Left colon (tissue), 2 donors: ENCODE measurements around the gene AP5M1. TPM values are rescaled to one million over a fixed set of nuclear protein-coding genes. Genes with fewer than 3 reads are reported as not detected.
"Not testable (repeated sequence)": the region's sequence is repeated elsewhere in the genome, so short reads cannot be mapped to it uniquely, and the experiment has no call there.

Source experiments
- ATAC-seq: fragments of 200-7000 bp; cut with Tn5 transposase; one replicate; pipeline ENCODE4 v1.9.1; 2020; ENCODE audit warnings: mild to moderate bottlenecking, moderate library complexity
- DNase-seq, 2 donors: peaks; one replicate each; pipeline ENCODE4 v3.0.0-alpha.2; 2020
- intact Hi-C, 2 donors: fragments of 100-400 bp; cut with DNase I in 1 of 2; cut with micrococcal nuclease in 1 of 2; formaldehyde crosslinking; loops; one replicate each; pipeline versions ENCODE4 v1.11.2 to v1.14.0; 2022; cut with DNase I, micrococcal nuclease
- total RNA-seq, 2 donors: library from RNA; stranded (reverse); fragmentation: NEBNext Ultra II Directional; extraction: Animal tissue kit (Norgen Biotek cat#: 25700); gene quantifications; one replicate each; pipeline ENCODE4 v1.2.1, GENCODE V29; 2021
- donor health status: DM: no; HTN: no; CAD: no.
- donor health status: DM: yes; HTN: yes; CAD: no.

The AP5M1 gene
- total RNA-seq, 2 donors from 2014 or later = 88.2 to 92.9 TPM

DNA sequence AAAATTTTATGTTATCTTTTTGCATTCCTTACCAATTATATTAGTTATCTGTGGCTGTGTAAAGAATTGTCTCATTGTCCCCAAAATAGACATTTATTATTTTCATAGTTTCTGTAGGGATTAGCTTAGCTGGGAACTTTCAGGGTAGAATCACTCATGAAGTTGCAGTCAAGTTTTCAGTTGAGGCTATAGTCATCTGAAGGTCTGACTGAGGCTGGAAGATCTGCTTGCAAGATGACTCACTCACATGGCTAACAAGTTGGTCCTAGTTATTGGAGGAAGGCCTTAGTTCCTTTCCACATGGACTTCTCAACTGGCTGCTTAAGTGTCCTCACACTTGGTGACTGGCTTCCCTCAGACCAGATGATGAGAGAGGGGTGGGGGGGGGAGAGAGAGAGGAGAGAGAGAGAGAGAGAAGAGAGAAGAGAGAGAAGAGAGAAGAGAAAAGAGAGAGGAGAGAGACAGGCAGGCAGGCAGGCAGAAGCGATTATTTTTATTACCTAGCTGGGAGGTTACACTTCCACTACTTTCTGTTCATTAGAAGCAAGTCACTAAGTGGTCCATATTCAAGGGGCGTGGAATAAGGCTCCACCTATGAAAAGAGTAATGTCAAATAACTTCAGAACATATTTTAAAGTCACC, 6.4 kb downstream of the AP5M1 start:
- intact Hi-C loops = no loop called here
- ATAC-seq = no peak
- no peak for DNase-seq

- intact Hi-C loops = no loop called here
- DNase-seq (no peak), ATAC-seq (no peak)
Observed at GRCh38 chr14:57277062-57277461, 8.3 kb downstream of the AP5M1 start.

GRCh38 chr14:57287745-57288144, 19.0 kb downstream of the AP5M1 start:
- ATAC-seq = no peak
- intact Hi-C loops = no loop called here
- no peak for DNase-seq

GRCh38 chr14:57290751-57291150, 22.0 kb downstream of the AP5M1 start:
- intact Hi-C loops = no loop called here
- no peak for DNase-seq
- peak; percentile 98 for ATAC-seq

- DNase-seq (no peak), ATAC-seq (no peak)
- intact Hi-C loops = no loop called here
Observed at GRCh38 chr14:57291692-57292647, 23.2 kb downstream of the AP5M1 start.

DNA sequence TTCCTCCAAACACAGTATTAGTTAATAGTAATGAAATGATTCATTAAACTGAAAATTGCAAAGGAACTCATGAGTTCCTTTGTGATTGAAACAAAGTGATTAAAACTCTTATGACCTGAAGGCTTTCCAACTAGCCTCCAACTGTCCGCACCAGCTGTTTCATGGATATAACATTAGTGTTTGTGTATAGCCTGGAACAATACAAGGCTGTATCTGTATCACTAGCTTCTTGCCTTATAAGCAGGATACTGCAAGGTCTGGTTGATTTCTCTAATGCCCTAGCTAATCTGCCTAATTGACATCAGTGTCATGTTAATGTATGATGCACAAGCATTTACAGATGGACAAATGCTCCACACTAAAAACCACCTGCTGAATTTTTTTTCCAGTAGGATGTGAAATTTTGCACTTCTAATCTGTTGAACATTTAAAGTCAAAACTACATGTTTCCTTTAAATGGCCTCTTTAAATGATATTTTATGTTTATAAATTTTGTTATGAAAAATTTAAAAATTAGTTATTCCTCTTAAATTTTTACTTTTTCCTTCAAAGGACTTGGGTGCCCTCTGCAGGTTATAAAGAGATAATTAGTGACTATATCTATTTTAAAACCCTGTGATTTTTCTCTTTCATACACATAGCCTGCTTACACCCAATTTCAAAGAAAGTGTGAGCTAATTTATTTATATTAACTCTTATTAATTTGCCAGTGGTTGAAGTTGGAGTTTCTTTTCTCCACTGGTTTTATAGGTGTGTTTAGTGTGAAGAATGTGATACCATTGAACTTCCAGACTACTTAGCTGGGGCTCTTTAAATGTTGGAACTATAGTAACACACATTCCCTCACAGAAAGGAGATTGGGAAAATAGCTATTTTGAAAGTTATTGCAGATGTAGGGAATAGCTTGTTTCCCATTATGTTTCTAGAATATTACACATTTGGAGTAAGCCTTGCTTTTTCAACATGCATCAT, 25.4 kb downstream of the AP5M1 start:
- intact Hi-C loops = no loop called here
- DNase-seq (no peak), ATAC-seq (no peak)

- DNase-seq (no peak), ATAC-seq (no peak)
- intact Hi-C loops = no loop called here
Observed at GRCh38 chr14:57295239-57295638, 26.5 kb downstream of the AP5M1 start.

DNA sequence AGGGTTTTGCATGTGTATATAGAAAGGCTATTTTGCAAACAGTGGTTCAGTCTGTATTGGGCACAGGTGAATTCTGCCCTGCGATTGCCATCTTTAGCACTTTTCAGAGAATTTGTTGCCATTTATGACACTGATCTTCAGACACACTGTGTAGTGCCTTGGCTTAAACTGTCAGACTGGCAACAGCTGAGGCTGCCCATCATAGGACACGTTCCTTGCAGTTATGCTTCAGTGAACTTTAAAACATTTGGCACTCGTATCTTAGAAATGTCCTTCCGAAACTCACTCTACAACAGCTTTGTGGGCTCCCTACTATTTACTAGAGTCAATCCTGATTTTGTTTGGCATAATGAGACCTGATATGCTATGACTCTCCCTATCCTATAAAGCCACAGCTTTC, 29.1 kb downstream of the AP5M1 start:
- no peak for DNase-seq
- ATAC-seq = no peak
- intact Hi-C loops = no loop called here

DNA sequence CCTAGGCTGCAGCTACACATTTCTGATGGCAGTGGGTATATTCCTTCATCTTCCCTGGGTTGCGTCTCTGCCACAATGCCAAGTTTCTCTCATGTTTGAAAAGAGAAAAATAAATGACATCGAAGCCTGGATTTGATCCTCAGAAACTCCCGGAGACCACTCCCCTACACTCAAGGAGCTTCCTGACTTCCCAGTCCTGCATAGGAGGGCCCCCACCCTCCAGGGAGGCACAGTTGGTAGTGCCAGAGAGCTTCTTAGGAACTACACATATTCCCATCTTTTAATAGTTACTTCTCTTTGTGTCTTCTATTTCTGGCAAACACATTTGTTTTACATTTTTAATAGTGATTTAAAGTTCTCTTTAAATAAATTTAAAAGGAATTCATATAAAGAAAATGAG, 30.7 kb downstream of the AP5M1 start:
- DNase-seq = no peak
- no peak for ATAC-seq
- intact Hi-C loops = no loop called here

GRCh38 chr14:57302883-57303282, 34.1 kb downstream of the AP5M1 start:
- intact Hi-C loops = no loop called here
- ATAC-seq (no peak), DNase-seq (no peak)

- DNase-seq = no peak
- intact Hi-C loops = loop anchor here in 1 of 2 donors (5.0 kb wide), 1 partner anchor 822 kb away; no protein-coding TSS in a partner anchor
- ATAC-seq = no peak
Observed at GRCh38 chr14:57314396-57315089, 45.8 kb downstream of the AP5M1 start.

- peak; percentile 51 to 76 for DNase-seq
- ATAC-seq = peak; percentile 76
- intact Hi-C loops = loop anchor here in 1 of 2 donors (5.0 kb wide), 1 partner anchor 825 kb away; no protein-coding TSS in a partner anchor
Observed at GRCh38 chr14:57317248-57317833, 48.6 kb downstream of the AP5M1 start.

DNA sequence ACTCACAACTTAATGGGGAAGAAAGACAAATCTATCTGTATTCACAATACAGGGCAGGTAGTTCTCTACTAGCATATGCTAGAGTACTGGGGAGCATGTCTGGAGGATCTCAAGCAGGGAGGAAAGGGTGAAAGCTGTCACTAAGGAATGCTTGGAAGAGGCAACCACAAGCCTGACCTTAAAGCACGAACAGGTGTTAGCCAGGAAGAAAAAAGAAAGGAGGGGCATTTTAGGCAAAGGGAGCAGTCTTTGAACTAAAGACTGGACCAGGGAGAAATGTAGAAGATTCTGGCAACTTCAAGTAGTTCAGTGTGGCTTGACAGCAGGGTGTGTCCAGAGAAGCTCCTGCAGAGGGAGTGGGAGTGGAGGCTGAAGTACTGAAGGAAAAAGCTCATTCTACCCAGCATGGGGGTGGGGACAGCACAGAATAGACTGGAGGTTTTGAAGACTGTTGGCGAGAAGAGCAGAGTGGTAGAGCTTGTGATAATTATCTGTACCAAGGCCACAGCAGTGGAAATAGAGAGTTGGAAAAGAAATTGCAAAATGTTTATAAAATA, 50.9 kb downstream of the AP5M1 start:
- intact Hi-C loops = loop anchor here in 1 of 2 donors (5.0 kb wide), 1 partner anchor 827 kb away; no protein-coding TSS in a partner anchor
- DNase-seq (no peak), ATAC-seq (no peak)

DNA sequence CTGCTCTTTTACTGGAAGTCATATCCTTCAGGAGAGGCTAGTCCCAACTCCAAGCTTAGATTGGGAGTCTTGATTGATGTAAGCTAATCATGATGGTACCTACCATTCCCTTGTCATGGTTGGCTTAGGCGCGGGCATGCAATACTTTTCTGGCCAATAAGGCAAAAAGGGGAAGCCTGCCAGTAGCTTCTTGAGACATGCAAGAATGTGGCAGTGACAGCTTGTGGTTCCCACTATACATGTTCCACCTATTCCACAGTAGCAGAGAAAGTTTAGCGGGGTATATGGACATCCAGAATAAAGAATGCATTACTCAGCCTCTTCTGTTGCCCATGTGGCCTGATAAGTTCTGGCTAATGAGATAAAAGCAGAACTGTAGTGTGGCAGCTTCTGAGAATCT, 55.0 kb downstream of the AP5M1 start:
- intact Hi-C loops = no loop called here
- DNase-seq (no peak), ATAC-seq (no peak)

- no peak for DNase-seq
- no peak for ATAC-seq
- intact Hi-C loops = no loop called here
Observed at GRCh38 chr14:57326253-57326652, 57.5 kb downstream of the AP5M1 start.

DNA sequence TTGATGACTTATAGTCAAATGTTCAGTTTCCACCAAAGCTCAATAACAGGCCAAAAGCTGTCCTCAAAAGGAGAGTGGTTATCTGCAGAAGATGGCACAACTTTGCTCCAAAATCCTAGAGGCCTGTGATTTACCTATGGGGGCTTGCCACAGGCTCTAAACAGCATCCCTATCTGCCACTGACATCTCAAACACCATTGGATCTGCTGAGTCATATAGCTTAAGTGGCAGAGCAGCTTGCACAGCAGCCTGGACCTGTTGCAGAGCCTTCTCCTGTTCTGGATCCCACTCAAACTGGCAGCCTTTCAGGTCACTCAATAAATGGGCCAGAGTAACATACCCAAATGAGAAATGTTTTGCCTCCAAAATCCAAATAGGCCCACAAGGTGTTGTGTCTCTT, 61.1 kb downstream of the AP5M1 start:
- intact Hi-C loops = no loop called here
- ATAC-seq (no peak), DNase-seq (no peak)

DNA sequence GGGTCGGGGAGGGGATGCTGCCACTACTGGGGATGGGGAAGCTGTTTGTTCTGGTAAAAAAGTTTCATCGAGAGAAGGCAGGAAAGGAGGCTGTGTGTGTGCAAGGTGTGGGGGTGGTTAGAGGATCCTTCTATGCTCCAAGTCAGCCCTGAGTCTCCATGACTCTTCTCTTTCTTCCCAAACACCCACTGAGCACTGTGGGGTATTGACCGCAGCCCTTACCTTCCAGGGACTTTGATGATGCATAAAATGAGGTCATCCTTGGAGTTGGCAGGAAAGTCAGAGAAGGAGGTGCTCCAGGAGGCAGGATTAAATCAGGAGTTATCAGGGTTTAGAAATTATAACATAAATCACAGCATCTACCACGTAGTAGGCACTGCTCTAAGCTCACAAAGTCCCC, 63.7 kb downstream of the AP5M1 start:
- intact Hi-C loops, ATAC-seq, DNase-seq: not testable (repeated sequence)

DNA sequence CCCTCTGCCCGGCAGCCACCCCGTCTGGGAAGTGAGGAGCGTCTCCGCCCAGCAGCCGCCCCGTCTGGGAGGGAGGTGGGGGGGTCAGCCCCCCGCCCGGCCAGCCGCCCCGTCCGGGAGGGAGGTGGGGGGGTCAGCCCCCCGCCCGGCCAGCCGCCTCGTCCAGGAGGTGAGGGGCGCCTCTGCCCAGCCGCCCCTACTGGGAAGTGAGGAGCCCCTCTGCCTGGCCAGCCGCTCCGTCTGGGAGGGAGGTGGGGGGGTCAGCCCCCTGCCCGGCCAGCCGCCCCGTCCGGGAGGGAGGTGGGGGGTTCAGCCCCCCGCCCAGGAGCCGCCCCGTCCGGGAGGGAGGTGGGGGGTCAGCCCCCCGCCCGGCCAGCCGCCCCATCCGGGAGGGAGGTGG, 65.0 kb downstream of the AP5M1 start:
- ATAC-seq, intact Hi-C loops, DNase-seq: not testable (repeated sequence)
